Stimulated activated CD8-positive, alpha-beta memory T cell treated with anti-CD3 and anti-CD28 coated beads, Interleukin-7, amount 100 ng/mL, for 4 hours (primary cell): Measurements from ENCODE around the gene CXXC5.

Experiments used
- DNase-seq, 2 donors: peaks; one replicate each; pipeline ENCODE4 v3.0.0-alpha.2; 2020; ENCODE audit warnings: low read depth in 2 of 2

CXXC5 gene

GRCh38 chr5:139651043-139651834 lies 3.1 kb downstream of the CXXC5 start:
- no peak for DNase-seq

- DNase-seq, result peak; percentile 50 to 71
Measured at GRCh38 chr5:139651853-139652787, 4.0 kb downstream of the CXXC5 start.

GRCh38 chr5:139652788-139653241 lies 4.7 kb downstream of the CXXC5 start:
- no peak for DNase-seq

GRCh38 chr5:139653616-139654015 lies 5.5 kb downstream of the CXXC5 start:
- DNase-seq, result no peak

GRCh38 chr5:139654464-139654863 lies 6.3 kb downstream of the CXXC5 start:
- DNase-seq, result no peak

- DNase-seq, result no peak
Measured at GRCh38 chr5:139654871-139655491, 6.8 kb downstream of the CXXC5 start.

GRCh38 chr5:139655727-139656271 lies 7.7 kb downstream of the CXXC5 start:
- no peak for DNase-seq

GRCh38 chr5:139657363-139658321 lies 9.5 kb downstream of the CXXC5 start:
- DNase-seq, result no peak

- DNase-seq, result no peak
Measured at GRCh38 chr5:139658501-139658927, 10.4 kb downstream of the CXXC5 start.

- DNase-seq, result no peak
Measured at GRCh38 chr5:139658928-139659667, 10.9 kb downstream of the CXXC5 start.

- no peak for DNase-seq
Measured at GRCh38 chr5:139659695-139660101, 11.5 kb downstream of the CXXC5 start.

GRCh38 chr5:139660105-139660922 lies 12.2 kb downstream of the CXXC5 start:
- no peak for DNase-seq

- peak in 1 of 2 donors; percentile 47 for DNase-seq
Measured at GRCh38 chr5:139660923-139661814, 13.0 kb downstream of the CXXC5 start.

GRCh38 chr5:139662617-139663016 lies 14.5 kb downstream of the CXXC5 start:
- no peak for DNase-seq

GRCh38 chr5:139663207-139664085 lies 15.3 kb downstream of the CXXC5 start:
- no peak for DNase-seq

GRCh38 chr5:139664086-139664693 lies 16.0 kb downstream of the CXXC5 start:
- DNase-seq, result no peak
